ENCODE data around the gene ULK1.

ULK1 gene

DNA sequence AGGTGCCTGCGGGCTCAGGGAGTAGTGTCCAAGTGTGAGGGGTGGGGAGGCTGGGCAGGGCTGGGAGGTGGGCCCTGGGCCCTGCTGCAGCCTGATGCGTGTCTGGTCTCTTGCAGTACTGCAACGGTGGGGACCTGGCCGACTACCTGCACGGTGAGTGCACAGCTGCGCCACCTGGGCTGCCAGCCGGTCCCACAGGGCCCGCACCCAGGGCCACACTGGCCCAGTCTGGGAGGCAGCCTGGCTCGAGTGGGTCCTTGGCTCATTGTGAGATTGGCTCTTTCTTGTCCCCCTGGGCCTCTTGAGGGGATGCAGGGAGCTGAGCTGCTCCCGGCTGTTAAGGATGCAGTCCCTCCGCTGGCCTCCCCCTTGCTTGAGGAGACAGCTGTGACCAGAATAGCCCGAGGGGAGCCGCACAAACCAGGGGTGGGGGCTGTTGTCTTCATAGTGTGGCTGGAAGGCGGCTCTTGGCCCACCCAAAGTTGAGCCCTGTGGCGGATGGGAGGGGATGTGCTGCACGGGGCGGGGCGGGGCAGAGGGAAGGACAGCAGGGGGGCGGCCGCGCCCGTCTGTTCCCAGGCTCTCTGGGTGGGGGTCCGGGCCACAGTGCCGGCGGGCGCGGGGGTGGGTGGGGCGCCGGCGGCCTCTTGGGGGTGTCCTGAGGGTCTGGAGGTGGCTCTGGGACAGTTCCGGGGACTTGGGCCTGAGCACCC, 13.1 kb downstream of the ULK1 start:
- DNase-seq (ENCODE audit: low read depth in 2 of 2, low spot score in 1 of 2) = no peak

- no peak for DNase-seq (ENCODE audit: low read depth in 2 of 2, low spot score in 1 of 2)
These were observed 14.0 kb downstream of the ULK1 start for GRCh38 chr12:131908092-131909080.

GRCh38 chr12:131909081-131909751, 14.8 kb downstream of the ULK1 start:
- DNase-seq (ENCODE audit: low read depth in 2 of 2, low spot score in 1 of 2) = no peak

- no peak for DNase-seq (ENCODE audit: low read depth in 2 of 2, low spot score in 1 of 2)
These were observed 15.4 kb downstream of the ULK1 start for GRCh38 chr12:131909752-131910219.

DNA sequence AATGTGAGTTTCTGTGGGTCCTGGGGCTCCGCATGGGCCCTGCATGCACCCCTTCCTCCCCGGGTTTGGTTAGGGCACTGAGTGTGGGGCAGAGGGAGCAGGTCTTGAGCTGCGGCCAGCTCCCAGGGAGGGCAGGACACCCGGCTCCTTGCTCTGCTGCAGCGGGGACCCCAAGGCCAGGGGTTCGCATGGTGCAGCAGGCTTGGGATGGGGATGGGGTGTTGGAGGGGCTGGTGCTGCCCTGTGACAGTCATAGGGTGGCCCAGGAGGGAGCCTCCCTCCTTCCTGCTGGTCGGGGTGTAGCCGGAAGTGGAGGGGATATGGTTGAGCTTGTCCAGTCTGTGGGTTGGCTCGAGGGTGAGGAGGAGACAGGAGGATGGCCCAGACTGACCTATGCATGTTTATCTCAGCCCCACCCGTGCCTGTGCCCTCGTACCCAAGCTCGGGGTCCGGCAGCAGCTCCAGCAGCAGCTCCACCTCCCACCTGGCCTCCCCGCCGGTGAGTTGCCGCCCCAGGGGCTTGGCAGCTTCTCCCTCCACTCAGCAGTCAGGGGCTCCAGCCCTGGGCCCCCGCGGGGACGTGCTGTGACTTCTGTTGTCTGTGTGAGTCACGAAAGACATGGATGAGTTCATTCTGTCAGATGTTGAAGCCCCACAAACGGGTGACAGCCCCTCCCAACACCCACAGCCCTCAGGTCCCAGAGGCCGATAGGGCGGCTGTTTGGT, 16.0 kb downstream of the ULK1 start:
- no peak for DNase-seq (ENCODE audit: low read depth in 2 of 2, low spot score in 1 of 2)

- DNase-seq (ENCODE audit: low read depth in 2 of 2, low spot score in 1 of 2) = no peak
These were observed 16.7 kb downstream of the ULK1 start for GRCh38 chr12:131911028-131911650.

DNA sequence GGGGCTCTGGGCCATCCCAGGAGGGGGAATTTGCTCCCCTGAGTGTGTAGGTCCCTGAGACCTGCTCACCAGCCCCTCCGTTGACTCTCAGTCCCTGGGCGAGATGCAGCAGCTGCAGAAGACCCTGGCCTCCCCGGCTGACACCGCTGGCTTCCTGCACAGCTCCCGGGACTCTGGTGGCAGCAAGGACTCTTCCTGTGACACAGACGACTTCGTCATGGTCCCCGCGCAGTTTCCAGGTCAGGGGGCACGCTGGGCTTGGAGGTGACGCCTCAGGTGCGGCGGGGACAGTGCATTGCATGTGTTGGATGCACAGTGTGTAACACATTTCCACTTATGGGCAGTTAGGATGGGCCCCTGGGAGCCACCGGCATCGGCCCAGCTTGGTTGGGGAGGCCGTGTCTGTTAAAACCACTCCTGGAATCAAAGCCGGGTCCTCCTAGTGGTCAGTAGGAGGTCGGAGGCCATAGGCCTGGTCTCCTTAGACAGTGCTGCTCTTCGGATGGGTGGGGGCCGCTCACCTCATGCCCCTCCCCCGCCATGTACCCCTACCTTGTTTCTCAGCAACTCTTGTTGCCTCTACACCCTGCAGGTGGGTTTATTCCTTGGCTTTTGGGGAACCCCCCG, 17.5 kb downstream of the ULK1 start:
- no peak for DNase-seq (ENCODE audit: low read depth in 2 of 2, low spot score in 1 of 2)

GRCh38 chr12:131912518-131913274, 18.3 kb downstream of the ULK1 start:
- DNase-seq (ENCODE audit: low read depth in 2 of 2, low spot score in 1 of 2) = no peak

DNA sequence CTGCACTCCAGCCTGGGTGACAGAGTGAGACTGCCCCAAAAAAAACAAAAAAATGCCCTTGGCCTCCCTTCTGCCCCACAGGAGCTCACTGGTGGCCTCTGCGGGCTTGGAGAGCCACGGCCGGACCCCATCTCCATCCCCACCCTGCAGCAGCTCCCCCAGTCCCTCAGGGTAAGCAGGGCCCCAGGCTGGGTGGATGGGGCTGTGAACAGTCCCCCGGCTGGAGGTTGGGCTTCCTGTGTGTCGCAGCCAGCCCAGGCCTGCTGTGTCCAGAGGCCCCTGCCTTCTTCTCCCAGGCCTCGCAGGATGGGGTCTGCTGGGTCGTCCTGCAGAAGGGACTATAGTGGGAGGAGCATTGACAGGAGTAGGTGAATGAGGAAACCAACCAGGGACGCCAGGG, 19.2 kb downstream of the ULK1 start:
- no peak for DNase-seq (ENCODE audit: low read depth in 2 of 2, low spot score in 1 of 2)

DNA sequence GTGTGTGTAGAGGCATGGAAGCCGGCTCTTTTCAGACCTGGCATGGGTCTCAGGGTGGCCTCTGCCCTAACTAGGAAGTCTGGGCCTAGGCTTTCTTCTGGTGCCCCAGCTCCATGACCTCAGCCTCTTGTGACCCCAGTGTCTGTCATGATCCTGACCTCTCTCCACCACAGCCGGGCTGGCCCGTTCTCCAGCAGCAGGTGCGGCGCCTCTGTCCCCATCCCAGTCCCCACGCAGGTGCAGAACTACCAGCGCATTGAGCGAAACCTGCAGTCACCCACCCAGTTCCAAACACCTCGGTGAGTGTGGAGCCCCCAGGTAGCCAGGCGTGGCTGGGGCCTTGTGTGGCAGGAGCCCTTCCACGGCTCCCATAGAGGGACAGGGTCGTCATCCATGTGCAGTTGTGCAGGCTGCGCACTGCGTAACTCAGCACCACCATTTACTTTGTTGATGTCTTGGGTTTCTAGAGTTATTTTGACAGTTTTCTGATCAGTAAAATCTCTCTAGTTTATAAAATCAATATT, 19.8 kb downstream of the ULK1 start:
- DNase-seq (ENCODE audit: low read depth in 2 of 2, low spot score in 1 of 2) = no peak

- DNase-seq (ENCODE audit: low read depth in 2 of 2, low spot score in 1 of 2) = no peak
These were observed 20.7 kb downstream of the ULK1 start for GRCh38 chr12:131915000-131915689.

DNA sequence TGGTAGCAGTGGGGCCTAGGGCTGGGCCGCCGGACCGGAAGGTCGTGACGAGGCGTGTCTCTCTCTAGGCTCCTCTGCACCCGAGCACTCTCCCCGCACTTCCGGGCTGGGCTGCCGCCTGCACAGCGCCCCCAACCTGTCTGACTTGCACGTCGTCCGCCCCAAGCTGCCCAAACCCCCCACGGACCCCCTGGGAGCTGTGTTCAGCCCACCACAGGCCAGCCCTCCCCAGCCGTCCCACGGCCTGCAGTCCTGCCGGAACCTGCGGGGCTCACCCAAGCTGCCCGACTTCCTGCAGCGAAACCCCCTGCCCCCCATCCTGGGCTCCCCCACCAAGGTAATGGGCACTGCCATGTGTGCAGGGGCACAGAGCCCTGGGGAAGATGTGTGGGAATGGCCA, 21.4 kb downstream of the ULK1 start:
- no peak for DNase-seq (ENCODE audit: low read depth in 2 of 2, low spot score in 1 of 2)

GRCh38 chr12:131916306-131917138, 22.1 kb downstream of the ULK1 start:
- no peak for DNase-seq (ENCODE audit: low read depth in 2 of 2, low spot score in 1 of 2)

- no peak for DNase-seq (ENCODE audit: low read depth in 2 of 2, low spot score in 1 of 2)
These were observed 22.8 kb downstream of the ULK1 start for GRCh38 chr12:131917139-131917710.

GRCh38 chr12:131917711-131918306, 23.4 kb downstream of the ULK1 start:
- no peak for DNase-seq (ENCODE audit: low read depth in 2 of 2, low spot score in 1 of 2)

GRCh38 chr12:131918311-131919050, 24.1 kb downstream of the ULK1 start:
- no peak for DNase-seq (ENCODE audit: low read depth in 2 of 2, low spot score in 1 of 2)
